Measurements from ENCODE around the gene ZBTB43. TPM values are rescaled to one million over a fixed set of nuclear protein-coding genes. Genes with fewer than 3 reads are reported as not detected.

ZBTB43 gene
- total and polyA plus RNA-seq, 2 experiments from 2014 or later, result 9.7 to 11.8 TPM

DNA sequence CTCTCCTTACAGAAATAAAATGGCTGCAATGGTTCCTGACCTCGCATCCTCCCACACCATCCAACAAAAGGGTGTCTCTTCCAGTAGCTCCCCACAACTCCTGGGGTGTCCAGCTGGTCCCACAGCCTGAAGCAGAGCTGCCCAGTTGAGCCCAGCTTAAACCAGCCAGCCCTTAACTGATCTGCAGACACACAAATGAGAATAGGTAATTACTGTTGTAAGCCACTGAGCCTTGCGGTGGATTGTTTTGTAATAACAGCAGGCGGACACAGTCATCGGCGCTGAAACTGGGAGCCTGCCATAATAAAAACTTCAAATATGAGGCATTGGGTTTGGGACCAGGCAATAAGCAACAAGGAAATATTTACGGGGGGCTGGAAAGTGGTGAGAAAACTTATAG is 10.4 kb upstream of the ZBTB43 start:
- no peaks in the 10 kb centered on the region for H3K27me3 ChIP-seq (ENCODE audit: insufficient read depth)
- DNase-seq (ENCODE audit: low spot score) (no peak), ATAC-seq (no peak)
- H3K36me3 ChIP-seq (ENCODE audit: insufficient read depth), result no peaks in the 10 kb centered on the region
- peaks cover 4% of the 10 kb centered on the region for H3K27me3 Mint-ChIP-seq (ENCODE audit: insufficient read depth, low read depth, poor library complexity)
- no peaks in the 10 kb centered on the region for H3K9me2 ChIP-seq (ENCODE audit: insufficient read depth)
- H3K36me3 Mint-ChIP-seq (ENCODE audit: low read depth), result no peaks in the 10 kb centered on the region
- TF ChIP-seq, protein P1, sequence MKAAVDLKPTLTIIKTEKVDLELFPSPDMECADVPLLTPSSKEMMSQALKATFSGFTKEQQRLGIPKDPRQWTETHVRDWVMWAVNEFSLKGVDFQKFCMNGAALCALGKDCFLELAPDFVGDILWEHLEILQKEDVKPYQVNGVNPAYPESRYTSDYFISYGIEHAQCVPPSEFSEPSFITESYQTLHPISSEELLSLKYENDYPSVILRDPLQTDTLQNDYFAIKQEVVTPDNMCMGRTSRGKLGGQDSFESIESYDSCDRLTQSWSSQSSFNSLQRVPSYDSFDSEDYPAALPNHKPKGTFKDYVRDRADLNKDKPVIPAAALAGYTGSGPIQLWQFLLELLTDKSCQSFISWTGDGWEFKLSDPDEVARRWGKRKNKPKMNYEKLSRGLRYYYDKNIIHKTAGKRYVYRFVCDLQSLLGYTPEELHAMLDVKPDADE (IDR thresholded peaks at IDR 0.05), result no peak
- TF ChIP-seq JUNB (IDR thresholded peaks at IDR 0.05; ENCODE audit: unreplicated experiment) (no peak), ZNF114 (CRISPR knock-in tag; IDR thresholded peaks at IDR 0.05) (no peak), NANOG (IDR thresholded peaks at IDR 0.05; ENCODE audit: borderline replicate concordance) (no peak), ZNF331 (CRISPR knock-in tag; IDR thresholded peaks at IDR 0.05; ENCODE audit: low read depth) (no peak), STAT1 (IDR thresholded peaks at IDR 0.05; ENCODE audit: unreplicated experiment) (no peak), EZH2phosphoT487 (IDR thresholded peaks at IDR 0.05; ENCODE audit: unreplicated experiment) (no peak), EZH2 (IDR thresholded peaks at IDR 0.05; ENCODE audit: low read depth, unreplicated experiment) (no peak), POLR2AphosphoS5 (IDR thresholded peaks at IDR 0.05; ENCODE audit: low read depth) (no peak), CREB1 (CRISPR knock-in tag; IDR thresholded peaks at IDR 0.05; ENCODE audit: low read depth) (no peak)
- TF ChIP-seq, protein P2, sequence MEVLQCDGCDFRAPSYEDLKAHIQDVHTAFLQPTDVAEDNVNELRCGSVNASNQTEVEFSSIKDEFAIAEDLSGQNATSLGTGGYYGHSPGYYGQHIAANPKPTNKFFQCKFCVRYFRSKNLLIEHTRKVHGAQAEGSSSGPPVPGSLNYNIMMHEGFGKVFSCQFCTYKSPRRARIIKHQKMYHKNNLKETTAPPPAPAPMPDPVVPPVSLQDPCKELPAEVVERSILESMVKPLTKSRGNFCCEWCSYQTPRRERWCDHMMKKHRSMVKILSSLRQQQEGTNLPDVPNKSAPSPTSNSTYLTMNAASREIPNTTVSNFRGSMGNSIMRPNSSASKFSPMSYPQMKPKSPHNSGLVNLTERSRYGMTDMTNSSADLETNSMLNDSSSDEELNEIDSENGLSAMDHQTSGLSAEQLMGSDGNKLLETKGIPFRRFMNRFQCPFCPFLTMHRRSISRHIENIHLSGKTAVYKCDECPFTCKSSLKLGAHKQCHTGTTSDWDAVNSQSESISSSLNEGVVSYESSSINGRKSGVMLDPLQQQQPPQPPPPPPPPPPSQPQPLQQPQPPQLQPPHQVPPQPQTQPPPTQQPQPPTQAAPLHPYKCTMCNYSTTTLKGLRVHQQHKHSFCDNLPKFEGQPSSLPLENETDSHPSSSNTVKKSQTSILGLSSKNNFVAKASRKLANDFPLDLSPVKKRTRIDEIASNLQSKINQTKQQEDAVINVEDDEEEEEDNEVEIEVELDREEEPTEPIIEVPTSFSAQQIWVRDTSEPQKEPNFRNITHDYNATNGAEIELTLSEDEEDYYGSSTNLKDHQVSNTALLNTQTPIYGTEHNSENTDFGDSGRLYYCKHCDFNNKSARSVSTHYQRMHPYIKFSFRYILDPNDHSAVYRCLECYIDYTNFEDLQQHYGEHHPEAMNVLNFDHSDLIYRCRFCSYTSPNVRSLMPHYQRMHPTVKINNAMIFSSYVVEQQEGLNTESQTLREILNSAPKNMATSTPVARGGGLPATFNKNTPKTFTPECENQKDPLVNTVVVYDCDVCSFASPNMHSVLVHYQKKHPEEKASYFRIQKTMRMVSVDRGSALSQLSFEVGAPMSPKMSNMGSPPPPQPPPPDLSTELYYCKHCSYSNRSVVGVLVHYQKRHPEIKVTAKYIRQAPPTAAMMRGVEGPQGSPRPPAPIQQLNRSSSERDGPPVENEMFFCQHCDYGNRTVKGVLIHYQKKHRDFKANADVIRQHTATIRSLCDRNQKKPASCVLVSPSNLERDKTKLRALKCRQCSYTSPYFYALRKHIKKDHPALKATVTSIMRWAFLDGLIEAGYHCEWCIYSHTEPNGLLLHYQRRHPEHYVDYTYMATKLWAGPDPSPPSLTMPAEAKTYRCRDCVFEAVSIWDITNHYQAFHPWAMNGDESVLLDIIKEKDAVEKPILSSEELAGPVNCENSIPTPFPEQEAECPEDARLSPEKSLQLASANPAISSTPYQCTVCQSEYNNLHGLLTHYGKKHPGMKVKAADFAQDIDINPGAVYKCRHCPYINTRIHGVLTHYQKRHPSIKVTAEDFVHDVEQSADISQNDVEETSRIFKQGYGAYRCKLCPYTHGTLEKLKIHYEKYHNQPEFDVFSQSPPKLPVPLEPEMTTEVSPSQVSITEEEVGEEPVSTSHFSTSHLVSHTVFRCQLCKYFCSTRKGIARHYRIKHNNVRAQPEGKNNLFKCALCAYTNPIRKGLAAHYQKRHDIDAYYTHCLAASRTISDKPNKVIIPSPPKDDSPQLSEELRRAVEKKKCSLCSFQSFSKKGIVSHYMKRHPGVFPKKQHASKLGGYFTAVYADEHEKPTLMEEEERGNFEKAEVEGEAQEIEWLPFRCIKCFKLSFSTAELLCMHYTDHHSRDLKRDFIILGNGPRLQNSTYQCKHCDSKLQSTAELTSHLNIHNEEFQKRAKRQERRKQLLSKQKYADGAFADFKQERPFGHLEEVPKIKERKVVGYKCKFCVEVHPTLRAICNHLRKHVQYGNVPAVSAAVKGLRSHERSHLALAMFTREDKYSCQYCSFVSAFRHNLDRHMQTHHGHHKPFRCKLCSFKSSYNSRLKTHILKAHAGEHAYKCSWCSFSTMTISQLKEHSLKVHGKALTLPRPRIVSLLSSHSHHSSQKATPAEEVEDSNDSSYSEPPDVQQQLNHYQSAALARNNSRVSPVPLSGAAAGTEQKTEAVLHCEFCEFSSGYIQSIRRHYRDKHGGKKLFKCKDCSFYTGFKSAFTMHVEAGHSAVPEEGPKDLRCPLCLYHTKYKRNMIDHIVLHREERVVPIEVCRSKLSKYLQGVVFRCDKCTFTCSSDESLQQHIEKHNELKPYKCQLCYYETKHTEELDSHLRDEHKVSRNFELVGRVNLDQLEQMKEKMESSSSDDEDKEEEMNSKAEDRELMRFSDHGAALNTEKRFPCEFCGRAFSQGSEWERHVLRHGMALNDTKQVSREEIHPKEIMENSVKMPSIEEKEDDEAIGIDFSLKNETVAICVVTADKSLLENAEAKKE (CRISPR knock-in tag; IDR thresholded peaks at IDR 0.05), result no peak
- H3K4me3 Mint-ChIP-seq, result no peak overlapping the region
- no peak overlapping the region for H3K4me3 ChIP-seq
- no peak overlapping the region for H3K27ac Mint-ChIP-seq
- no peaks in the 10 kb centered on the region for H4K20me1 ChIP-seq (replicated peaks; ENCODE audit: insufficient read depth)
- peaks cover 7% of the 10 kb centered on the region; the same call in 2 of the 3 replicates for H3K9me3 Mint-ChIP-seq
- no peaks in the 10 kb centered on the region for H3K4me1 Mint-ChIP-seq
- H3K4me2 ChIP-seq, result no peak overlapping the region
- H3F3A ChIP-seq (replicated peaks; ENCODE audit: low read depth), result no peaks in the 10 kb centered on the region
- no peaks in the 10 kb centered on the region for H3K79me2 ChIP-seq (replicated peaks; ENCODE audit: insufficient read depth)
- no peaks in the 10 kb centered on the region for H3K4me1 ChIP-seq (ENCODE audit: insufficient read depth)
- no peak overlapping the region for H3K27ac ChIP-seq (ENCODE audit: low read depth)
- H2AFZ ChIP-seq, result no peak overlapping the region

Measured in GM23338 (cell line).